Measurements from ENCODE around the gene PTPN11. TPM values are rescaled to one million over a fixed set of nuclear protein-coding genes. Genes with fewer than 3 reads are reported as not detected.

The PTPN11 gene
- total RNA-seq, 1 experiment from 2014 or later, result 181 TPM

GRCh38 chr12:112543751-112544150 lies 125.0 kb downstream of the PTPN11 start:
- H3K36me3 ChIP-seq (ENCODE audit: control insufficient read depth in 1 of 2, insufficient read depth in 2 of 2, low read length in 2 of 2), result no peaks in the 10 kb centered on the region
- H3K79me2 ChIP-seq (ENCODE audit: insufficient read depth, low read length), result no peaks in the 10 kb centered on the region
- no peak overlapping the region for H2AFZ ChIP-seq (ENCODE audit: low read depth, low read length, poor library complexity, severe bottlenecking)
- no peak overlapping the region for H3K4me2 ChIP-seq (ENCODE audit: low read length)
- H3K9me2 ChIP-seq (ENCODE audit: insufficient read depth), result no peaks in the 10 kb centered on the region
- POLR2A ChIA-PET, result no interaction called here
- H4K20me1 ChIP-seq (ENCODE audit: insufficient read depth), result no peaks in the 10 kb centered on the region
- RAD21 ChIA-PET (ENCODE audit: low non-redundant PET in 1 of 2, low total read pairs in 2 of 2, uncharacterized antibody in 2 of 2, unreplicated experiment in 2 of 2), result no interaction called here
- no peak for ATAC-seq
- no peak overlapping the region for H3K4me3 ChIP-seq (replicated peaks in 1 of 2; ENCODE audit: low read depth in 1 of 2, low read length in 2 of 2)
- no peaks in the 10 kb centered on the region for H3K27me3 ChIP-seq (ENCODE audit: insufficient read depth, low read length)
- DNase-seq (ENCODE audit: low read depth, low spot score), result no peak
- H3K9ac ChIP-seq (ENCODE audit: low read length), result no peak overlapping the region
- CTCF ChIA-PET, result no interaction called here
- intact Hi-C loops (cut with micrococcal nuclease), result no loop called here
- H3K4me1 ChIP-seq (ENCODE audit: control insufficient read depth in 1 of 2, insufficient read depth in 2 of 2, low read length in 2 of 2), result no peaks in the 10 kb centered on the region
- no TSS peak for BruUV-seq (replicated peaks)
- H3K9me3 ChIP-seq (ENCODE audit: control insufficient read depth in 1 of 2, insufficient read depth in 1 of 2, low read depth in 1 of 2, low read length in 2 of 2), result no peaks in the 10 kb centered on the region
- TF ChIP-seq RAD21 (IDR thresholded peaks at IDR 0.05; ENCODE audit: low read depth) (no peak), MAX (IDR thresholded peaks at IDR 0.05) (no peak), POLR2AphosphoS5 (IDR thresholded peaks at IDR 0.05; ENCODE audit: low read depth, low read length) (no peak)
- no peak overlapping the region for H3K27ac ChIP-seq (ENCODE audit: low read depth, low read length)

- no peaks in the 10 kb centered on the region for H3K9me2 ChIP-seq (ENCODE audit: insufficient read depth)
- H3K4me1 ChIP-seq (ENCODE audit: control insufficient read depth in 1 of 2, insufficient read depth in 2 of 2, low read length in 2 of 2), result no peaks in the 10 kb centered on the region
- intact Hi-C loops (cut with micrococcal nuclease), result no loop called here
- H2AFZ ChIP-seq (ENCODE audit: low read depth, low read length, poor library complexity, severe bottlenecking), result no peak overlapping the region
- TF ChIP-seq TCF7L2 (IDR thresholded peaks at IDR 0.05; ENCODE audit: borderline replicate concordance, extremely low read depth, insufficient read depth, insufficient read length) (no peak), POLR2AphosphoS5 (IDR thresholded peaks at IDR 0.05; ENCODE audit: low read depth, low read length) (no peak), EZH2 (IDR thresholded peaks at IDR 0.05) (no peak), ZFX (IDR thresholded peaks at IDR 0.05) (no peak), SRF (IDR thresholded peaks at IDR 0.05; ENCODE audit: low read depth) (no peak), SIN3A (IDR thresholded peaks at IDR 0.05; ENCODE audit: low read depth) (no peak), FOSL1 (IDR thresholded peaks at IDR 0.05; ENCODE audit: low read depth) (no peak), CTCF (IDR thresholded peaks at IDR 0.05 in 2 of 3, conservative IDR thresholded peaks at IDR 0.05 in 1 of 3; ENCODE audit: borderline replicate concordance in 1 of 3, insufficient read depth in 1 of 3, low read depth in 2 of 3, low read length in 2 of 3) (no peak), MAX (IDR thresholded peaks at IDR 0.05) (no peak), CBX3 (IDR thresholded peaks at IDR 0.05; ENCODE audit: low read depth) (no peak), EZH2phosphoT487 (IDR thresholded peaks at IDR 0.05; ENCODE audit: borderline replicate concordance) (no peak), ZBTB33 (IDR thresholded peaks at IDR 0.05; ENCODE audit: extremely low read depth, insufficient replicate concordance, low read length) (no peak), JUND (IDR thresholded peaks at IDR 0.05) (no peak)
- no peaks in the 10 kb centered on the region for H4K20me1 ChIP-seq (ENCODE audit: insufficient read depth)
- H3K27ac ChIP-seq (ENCODE audit: low read depth, low read length), result no peak overlapping the region
- no peak for DNase-seq (ENCODE audit: low read depth, low spot score)
- no peak for ATAC-seq
- ChIA-PET CTCF (no interaction called here), RAD21 (ENCODE audit: low non-redundant PET in 1 of 2, low total read pairs in 2 of 2, uncharacterized antibody in 2 of 2, unreplicated experiment in 2 of 2) (no interaction called here), POLR2A (no interaction called here)
- H3K4me3 ChIP-seq (replicated peaks in 1 of 2; ENCODE audit: low read depth in 1 of 2, low read length in 2 of 2), result no peak overlapping the region
- no TSS peak for BruUV-seq (replicated peaks)
- no peaks in the 10 kb centered on the region for H3K9me3 ChIP-seq (ENCODE audit: control insufficient read depth in 1 of 2, insufficient read depth in 1 of 2, low read depth in 1 of 2, low read length in 2 of 2)
- H3K27me3 ChIP-seq (ENCODE audit: insufficient read depth, low read length), result no peaks in the 10 kb centered on the region
- no peak overlapping the region for H3K9ac ChIP-seq (ENCODE audit: low read length)
- no peaks in the 10 kb centered on the region for H3K79me2 ChIP-seq (ENCODE audit: insufficient read depth, low read length)
- H3K36me3 ChIP-seq (ENCODE audit: control insufficient read depth in 1 of 2, insufficient read depth in 2 of 2, low read length in 2 of 2), result no peaks in the 10 kb centered on the region
- no peak overlapping the region for H3K4me2 ChIP-seq (ENCODE audit: low read length)
Measured at GRCh38 chr12:112546339-112546738, 127.6 kb downstream of the PTPN11 start.

Data from HCT116 (cell line).